Activated T-helper 17 cell treated with anti-CD3 and anti-CD28 coated beads, Interleukin-2, amount 50 U/mL, for 72 hours (primary cell): ENCODE data around the gene RASSF1. TPM values are rescaled to one million over a fixed set of nuclear protein-coding genes. Genes with fewer than 3 reads are reported as not detected.

Experiments
- ATAC-seq: fragments of 150-1000 bp; cut with Tn5 transposase; replicated peaks from 2 replicates; pipeline ENCODE4 v1.10.0; 2021; ENCODE audit warnings: mild to moderate bottlenecking, moderate library complexity
- H3K27ac Mint-ChIP-seq: one replicate; pipeline ENCODE4 v1.8.0; 2022; ENCODE audit warnings: mixed read lengths
- H3K27me3 Mint-ChIP-seq: one replicate; pipeline ENCODE4 v1.8.0; 2022; ENCODE audit warnings: mixed read lengths
- H3K36me3 Mint-ChIP-seq: one replicate; pipeline ENCODE4 v1.8.0; 2022; ENCODE audit warnings: low read depth, mild to moderate bottlenecking, mixed read lengths
- H3K4me1 Mint-ChIP-seq: one replicate; pipeline ENCODE4 v1.8.0; 2022; ENCODE audit warnings: mixed read lengths
- H3K4me3 Mint-ChIP-seq: one replicate; pipeline ENCODE4 v1.8.0; 2022; ENCODE audit warnings: mild to moderate bottlenecking, mixed read lengths
- H3K9me3 Mint-ChIP-seq: one replicate; pipeline ENCODE4 v1.8.0; 2022; ENCODE audit warnings: mixed read lengths
- total RNA-seq, 2 donors: library from RNA; stranded (reverse); gene quantifications; one replicate each; pipeline ENCODE4 v1.2.3, GENCODE V29; 2022

Gene RASSF1
- total RNA-seq, 2 donors from 2014 or later, result 85.8 to 139 TPM

GRCh38 chr3:50341996-50342650 lies 1.5 kb upstream of the RASSF1 start:
- Mint-ChIP-seq H3K27me3 (no peaks in the 10 kb centered on the region), H3K9me3 (no peaks in the 10 kb centered on the region), H3K4me3 (peak overlapping the region; percentile 98), H3K4me1 (peaks cover 16% of the 10 kb centered on the region), H3K27ac (no peak overlapping the region), H3K36me3 (peaks cover 38% of the 10 kb centered on the region)
- no peak for ATAC-seq

- Mint-ChIP-seq H3K36me3 (peaks cover 38% of the 10 kb centered on the region), H3K27ac (no peak overlapping the region), H3K9me3 (no peaks in the 10 kb centered on the region), H3K27me3 (no peaks in the 10 kb centered on the region), H3K4me1 (peaks cover 16% of the 10 kb centered on the region), H3K4me3 (peak overlapping the region; percentile 98)
- no peak for ATAC-seq
These were observed 901 bp upstream of the RASSF1 start for GRCh38 chr3:50341537-50341936.

GRCh38 chr3:50340147-50340447 lies 539 bp downstream of the RASSF1 start:
- no peak for ATAC-seq
- Mint-ChIP-seq H3K4me3 (peak overlapping the region; percentile 98), H3K27ac (peak overlapping the region; percentile 93), H3K4me1 (peaks cover 11% of the 10 kb centered on the region), H3K36me3 (peaks cover 52% of the 10 kb centered on the region), H3K9me3 (no peaks in the 10 kb centered on the region), H3K27me3 (no peaks in the 10 kb centered on the region)

GRCh38 chr3:50339485-50340146 lies 1.0 kb downstream of the RASSF1 start:
- peaks cover 11% of the 10 kb centered on the region for H3K4me1 Mint-ChIP-seq
- H3K9me3 Mint-ChIP-seq, result no peaks in the 10 kb centered on the region
- no peaks in the 10 kb centered on the region for H3K27me3 Mint-ChIP-seq
- peak overlapping the region; percentile 93 for H3K27ac Mint-ChIP-seq
- H3K4me3 Mint-ChIP-seq, result peak overlapping the region; percentile 98
- H3K36me3 Mint-ChIP-seq, result peaks cover 57% of the 10 kb centered on the region
- ATAC-seq, result no peak

- peaks cover 63% of the 10 kb centered on the region for H3K36me3 Mint-ChIP-seq
- H3K27ac Mint-ChIP-seq, result peak overlapping the region; percentile 93
- H3K4me3 Mint-ChIP-seq, result peak overlapping the region; percentile 98
- ATAC-seq, result no peak
- peaks cover 15% of the 10 kb centered on the region for H3K4me1 Mint-ChIP-seq
- no peaks in the 10 kb centered on the region for H3K9me3 Mint-ChIP-seq
- H3K27me3 Mint-ChIP-seq, result no peaks in the 10 kb centered on the region
These were observed 1.7 kb downstream of the RASSF1 start for GRCh38 chr3:50338965-50339364.

GRCh38 chr3:50337175-50337861 lies 3.3 kb downstream of the RASSF1 start:
- Mint-ChIP-seq H3K4me1 (peaks cover 20% of the 10 kb centered on the region), H3K9me3 (no peaks in the 10 kb centered on the region), H3K27me3 (no peaks in the 10 kb centered on the region)

GRCh38 chr3:50336452-50337174 lies 4.0 kb downstream of the RASSF1 start:
- ATAC-seq, result peak; percentile 48
- Mint-ChIP-seq H3K9me3 (no peaks in the 10 kb centered on the region), H3K4me3 (peak overlapping the region; percentile 98), H3K4me1 (peaks cover 20% of the 10 kb centered on the region), H3K36me3 (peaks cover 87% of the 10 kb centered on the region), H3K27me3 (no peaks in the 10 kb centered on the region), H3K27ac (peak overlapping the region; percentile 93)

More at GRCh38 chr3:50337175-50337861, 3.3 kb downstream of the RASSF1 start:
- Mint-ChIP-seq H3K4me3 (peak overlapping the region; percentile 98), H3K27ac (peak overlapping the region; percentile 93), H3K36me3 (peaks cover 80% of the 10 kb centered on the region)
- peak; percentile 80 for ATAC-seq

- H3K9me3 Mint-ChIP-seq, result no peaks in the 10 kb centered on the region
- H3K27ac Mint-ChIP-seq, result peak overlapping the region; percentile 82
- H3K4me3 Mint-ChIP-seq, result peak overlapping the region; percentile 98
- no peak for ATAC-seq
- H3K36me3 Mint-ChIP-seq, result peaks cover 100% of the 10 kb centered on the region
- peaks cover 20% of the 10 kb centered on the region for H3K4me1 Mint-ChIP-seq
- no peaks in the 10 kb centered on the region for H3K27me3 Mint-ChIP-seq
These were observed 6.1 kb downstream of the RASSF1 start for GRCh38 chr3:50334339-50335075.

GRCh38 chr3:50333744-50334328 lies 6.8 kb downstream of the RASSF1 start:
- peaks cover 14% of the 10 kb centered on the region for H3K4me1 Mint-ChIP-seq
- H3K36me3 Mint-ChIP-seq, result peaks cover 99% of the 10 kb centered on the region
- peak overlapping the region; percentile 98 for H3K4me3 Mint-ChIP-seq
- peak overlapping the region; percentile 82 for H3K27ac Mint-ChIP-seq
- ATAC-seq, result no peak
- no peaks in the 10 kb centered on the region for H3K27me3 Mint-ChIP-seq
- no peaks in the 10 kb centered on the region for H3K9me3 Mint-ChIP-seq

GRCh38 chr3:50331364-50331907 lies 9.2 kb downstream of the RASSF1 start:
- no peaks in the 10 kb centered on the region for H3K9me3 Mint-ChIP-seq
- peaks cover 9% of the 10 kb centered on the region for H3K4me1 Mint-ChIP-seq
- no peak for ATAC-seq
- no peak overlapping the region for H3K4me3 Mint-ChIP-seq
- no peaks in the 10 kb centered on the region for H3K27me3 Mint-ChIP-seq
- H3K27ac Mint-ChIP-seq, result no peak overlapping the region
- H3K36me3 Mint-ChIP-seq, result peaks cover 84% of the 10 kb centered on the region

- peaks cover 75% of the 10 kb centered on the region for H3K36me3 Mint-ChIP-seq
- H3K4me1 Mint-ChIP-seq, result peaks cover 9% of the 10 kb centered on the region
These were observed 10.3 kb downstream of the RASSF1 start for GRCh38 chr3:50330330-50330729.

GRCh38 chr3:50327943-50328691 lies 12.5 kb downstream of the RASSF1 start, which contains the start of gene TUSC2:
TUSC2 (minus strand) TSS chr3:50328223; CDS start chr3:50328099, 124 bp downstream.
- peaks cover 62% of the 10 kb centered on the region for H3K36me3 Mint-ChIP-seq
- no peaks in the 10 kb centered on the region for H3K27me3 Mint-ChIP-seq
- no peaks in the 10 kb centered on the region for H3K9me3 Mint-ChIP-seq

More at GRCh38 chr3:50330330-50330729, 10.3 kb downstream of the RASSF1 start:
- Mint-ChIP-seq H3K27ac (no peak overlapping the region), H3K27me3 (no peaks in the 10 kb centered on the region), H3K9me3 (no peaks in the 10 kb centered on the region), H3K4me3 (no peak overlapping the region)
- no peak for ATAC-seq

GRCh38 chr3:50327129-50327528 lies 13.5 kb downstream of the RASSF1 start:
- no peak for ATAC-seq
- Mint-ChIP-seq H3K4me3 (peak overlapping the region; percentile 82), H3K4me1 (no peaks in the 10 kb centered on the region), H3K9me3 (no peaks in the 10 kb centered on the region), H3K27ac (peak overlapping the region; percentile 87), H3K27me3 (no peaks in the 10 kb centered on the region), H3K36me3 (peaks cover 52% of the 10 kb centered on the region)

More at GRCh38 chr3:50327943-50328691, 12.5 kb downstream of the RASSF1 start, which contains the start of gene TUSC2:
- ATAC-seq, result peak; percentile 98
- peak within 1 kb of the TSS; percentile 82 for H3K4me3 Mint-ChIP-seq
- peak within 1 kb of the TSS; percentile 87 for H3K27ac Mint-ChIP-seq
- H3K4me1 Mint-ChIP-seq, result no peaks in the 10 kb centered on the region
